HG02981 (cell line): ENCODE data around the gene DTX3L.
"Not testable (repeated sequence)": the region's sequence is repeated elsewhere in the genome, so short reads cannot be mapped to it uniquely, and the experiment has no call there.

ENCODE experiments used
- ATAC-seq: cut with Tn5 transposase; IDR thresholded peaks from one replicate; pipeline ENCODE4 v1.9.1; 2021; ENCODE audit warnings: mild to moderate bottlenecking, moderate library complexity; ENCODE audit not compliant: unreplicated experiment

Gene DTX3L

DNA sequence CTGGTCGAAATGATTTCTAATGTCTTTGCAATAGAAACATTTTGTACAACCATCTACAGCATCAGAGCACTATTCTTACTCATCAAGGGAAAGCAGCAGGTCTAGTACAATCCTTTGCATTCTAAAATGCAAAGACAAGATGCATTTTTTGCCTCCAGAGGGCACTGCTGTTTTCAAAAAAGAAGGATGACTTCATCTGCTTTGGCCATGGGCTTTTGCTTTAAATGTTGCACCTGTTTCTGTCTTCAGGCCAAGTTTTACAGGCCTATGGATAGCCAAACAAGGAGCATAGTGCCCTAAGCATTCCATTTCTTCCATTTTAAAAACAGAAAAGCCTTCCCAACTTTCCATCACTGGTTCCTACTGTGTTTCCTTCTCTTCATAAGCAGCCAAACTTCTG is 3.5 kb upstream of the DTX3L start:
- no peak for ATAC-seq

GRCh38 chr3:122562923-122563716 is 1.0 kb upstream of the DTX3L start:
- ATAC-seq, result no peak

GRCh38 chr3:122563717-122564025 is 467 bp upstream of the DTX3L start:
- ATAC-seq, result peak; percentile 10

- not testable (repeated sequence) for ATAC-seq
Observed at GRCh38 chr3:122568131-122568530, 4.0 kb downstream of the DTX3L start.

GRCh38 chr3:122568755-122569154 is 4.6 kb downstream of the DTX3L start:
- no peak for ATAC-seq

DNA sequence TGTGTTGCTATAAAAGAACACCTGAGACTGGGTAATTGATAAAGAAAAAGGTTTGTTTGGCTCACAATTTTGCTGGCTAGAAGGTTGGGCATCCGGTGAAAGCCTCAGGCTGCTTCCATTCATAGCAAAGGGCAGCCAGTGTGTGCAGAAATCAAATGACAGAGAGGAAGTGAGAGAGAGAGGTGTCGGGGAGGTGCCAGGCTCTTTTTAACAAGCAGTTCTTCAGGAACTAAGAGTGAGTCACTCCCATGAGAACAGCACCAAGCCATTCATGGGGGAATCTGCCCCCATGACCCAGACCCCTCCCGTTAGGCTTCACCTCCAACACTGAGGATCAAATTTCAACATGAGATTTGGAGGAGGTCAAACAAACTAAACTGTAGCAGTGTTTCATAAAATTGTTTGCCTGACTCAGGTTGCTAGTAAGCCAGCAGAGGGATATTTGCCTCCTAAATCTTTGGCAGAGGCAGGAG is 8.8 kb downstream of the DTX3L start:
- no peak for ATAC-seq

- ATAC-seq, result peak; percentile 81
Observed at GRCh38 chr3:122576174-122576940, 12.2 kb downstream of the DTX3L start.

DNA sequence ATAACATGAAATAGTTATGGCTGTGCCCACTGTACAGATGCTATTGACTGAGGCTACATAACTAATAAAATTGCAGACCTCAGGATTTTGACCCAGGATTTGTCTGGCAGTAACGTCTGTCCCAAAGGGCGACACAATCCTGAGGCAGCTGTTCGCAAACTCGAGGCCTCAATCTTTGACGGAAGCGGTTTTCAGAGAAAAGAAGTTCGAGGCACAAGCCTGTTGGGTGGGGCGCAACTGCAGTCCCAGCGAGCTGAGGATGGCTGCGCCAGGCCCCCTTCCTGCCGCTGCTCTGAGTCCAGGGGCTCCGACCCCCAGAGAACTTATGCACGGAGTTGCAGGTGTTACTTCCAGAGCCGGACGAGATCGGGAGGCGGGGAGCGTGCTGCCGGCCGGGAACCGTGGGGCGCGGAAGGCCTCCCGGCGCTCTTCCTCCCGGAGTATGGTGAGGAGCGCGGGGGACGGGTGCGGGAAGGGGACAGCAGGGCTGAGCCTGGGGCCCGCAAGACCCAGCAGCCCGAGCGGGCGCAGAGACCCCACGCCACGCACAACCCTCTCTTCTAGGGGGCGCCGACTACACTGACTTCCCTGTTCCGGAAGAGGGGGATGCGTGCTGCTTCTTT is 13.4 kb downstream of the DTX3L start, which contains the start of gene PARP15:
Gene PARP15 (plus strand): TSS at position 242 of the 623 bp plus-strand sequence. CDS start 18 bp downstream, at position 260.
- no peak for ATAC-seq

DNA sequence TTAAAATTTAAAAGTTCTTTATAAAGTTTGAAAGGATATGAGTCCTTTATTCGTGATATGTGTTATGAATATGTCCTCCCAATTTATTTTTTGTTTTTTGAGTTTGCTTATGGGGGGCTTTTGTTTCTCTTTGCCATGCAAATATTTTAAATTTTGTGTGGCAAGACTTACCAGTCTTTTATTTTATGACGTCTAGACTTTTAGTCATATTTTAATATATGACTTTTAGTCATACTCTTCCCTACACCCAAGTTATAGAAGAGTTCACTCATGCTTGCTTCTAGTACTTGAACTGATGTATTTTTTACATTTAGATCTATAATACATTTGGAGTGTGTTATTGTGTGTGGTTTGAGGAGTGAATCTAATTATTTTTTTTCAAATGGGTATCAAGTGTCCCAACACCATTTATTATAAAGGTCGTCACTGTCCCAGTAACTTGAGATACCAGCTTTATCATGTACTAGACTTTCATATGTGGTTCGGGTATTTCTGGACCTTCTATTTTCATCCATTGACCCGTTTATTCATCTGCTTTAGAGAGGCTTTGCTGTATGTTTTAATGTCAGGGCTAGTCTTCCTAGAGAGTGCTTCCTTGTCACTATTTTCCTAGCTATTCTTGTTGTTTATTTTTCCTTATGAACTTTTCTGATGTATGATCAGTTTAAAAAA is 14.1 kb downstream of the DTX3L start:
- ATAC-seq, result no peak

DNA sequence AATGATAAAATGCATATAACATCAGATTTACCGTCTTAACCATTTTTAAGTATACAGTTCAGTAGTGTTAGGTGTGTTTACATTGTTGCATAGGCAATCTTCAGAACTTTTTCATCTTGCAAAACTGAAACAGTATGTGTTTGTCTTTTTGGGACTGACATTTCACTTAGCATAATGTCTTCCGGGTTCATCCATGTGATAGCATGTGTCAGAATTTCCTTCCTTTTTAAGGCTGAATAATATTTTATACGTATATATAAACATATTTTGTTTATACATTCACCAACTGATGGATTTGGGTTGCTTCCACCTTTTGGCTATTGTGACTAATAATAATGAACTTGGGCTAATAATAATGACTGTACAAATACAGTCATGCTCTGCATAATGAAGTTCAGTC is 16.3 kb downstream of the DTX3L start:
- ATAC-seq, result no peak

- no peak for ATAC-seq
Observed at GRCh38 chr3:122581622-122582021, 17.5 kb downstream of the DTX3L start.

DNA sequence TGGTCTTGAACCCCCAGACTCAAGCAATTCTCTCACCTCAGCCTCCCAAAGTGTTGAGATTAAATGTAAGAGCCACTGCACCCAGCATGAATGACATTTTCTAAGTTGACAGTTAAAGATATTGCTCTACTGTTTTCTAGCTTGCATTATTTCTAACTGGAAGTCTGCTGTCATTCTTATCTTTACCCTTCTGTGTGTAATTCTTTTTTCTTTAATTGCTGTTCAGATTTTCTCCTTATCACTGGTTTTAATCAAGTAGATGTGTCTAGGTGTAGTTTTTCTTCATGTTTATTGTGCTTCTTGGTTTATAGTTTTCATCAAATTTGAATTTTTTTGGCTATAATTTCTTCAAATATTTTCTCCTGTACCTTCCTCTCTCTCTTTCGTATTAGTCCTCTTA is 18.3 kb downstream of the DTX3L start:
- no peak for ATAC-seq

DNA sequence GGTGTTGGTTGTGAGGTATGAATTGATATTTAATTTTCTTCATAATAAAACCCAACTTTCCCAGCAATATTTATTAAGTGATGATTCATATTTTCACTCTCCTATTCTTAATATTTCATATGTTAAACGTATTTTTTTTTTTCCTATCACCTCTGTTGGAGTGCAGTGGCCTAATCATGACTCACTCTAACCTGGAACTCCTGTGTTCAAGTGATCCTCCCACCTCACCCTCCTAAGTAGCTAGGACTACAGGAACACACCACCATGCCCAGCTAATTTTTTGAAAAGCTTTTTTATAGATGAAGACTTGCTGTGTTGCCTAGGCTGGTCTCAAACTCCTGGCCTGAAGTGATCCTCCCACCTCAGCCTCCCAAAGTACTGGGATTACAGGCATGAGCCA is 22.0 kb downstream of the DTX3L start:
- ATAC-seq, result no peak

- ATAC-seq, result no peak
Observed at GRCh38 chr3:122586773-122587485, 22.8 kb downstream of the DTX3L start.

GRCh38 chr3:122587572-122587971 is 23.4 kb downstream of the DTX3L start:
- ATAC-seq, result no peak

DNA sequence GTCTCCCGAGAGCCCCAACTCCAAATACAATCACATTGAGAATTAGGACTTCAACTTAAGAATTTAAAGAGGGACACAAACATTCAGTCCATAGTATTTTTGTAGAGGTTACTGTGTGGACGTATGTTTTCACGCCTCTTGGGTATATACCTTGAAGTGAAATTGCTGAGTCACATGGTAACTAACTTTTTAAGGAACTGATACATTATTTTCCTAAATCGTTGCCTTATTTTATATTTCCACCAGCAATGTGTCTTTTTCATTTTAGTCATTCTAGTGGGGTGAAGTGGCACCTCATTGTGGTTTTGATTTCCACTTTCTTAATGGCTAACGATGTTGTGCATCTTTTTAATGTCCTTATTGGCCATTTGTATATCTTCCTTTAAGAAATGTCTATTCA is 25.2 kb downstream of the DTX3L start:
- peak; percentile 55 for ATAC-seq

DNA sequence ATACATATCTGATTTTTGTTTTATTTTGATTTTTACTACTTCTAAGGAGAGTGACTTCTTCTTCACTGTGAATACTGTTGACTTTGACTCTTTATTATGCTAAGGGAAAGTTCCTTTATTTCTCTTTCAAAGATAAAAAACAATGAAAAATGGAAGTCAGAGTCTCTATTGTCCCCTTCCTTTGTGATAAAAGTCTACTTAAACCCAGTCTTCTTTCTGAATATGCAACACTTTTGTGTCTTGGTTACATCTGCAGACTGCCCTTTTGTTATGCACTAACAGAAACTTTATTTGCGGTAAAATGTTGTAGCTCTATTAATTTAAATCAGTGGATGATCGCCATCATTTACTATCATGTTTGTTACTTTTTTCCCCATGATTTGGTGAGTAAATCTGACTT is 26.5 kb downstream of the DTX3L start:
- ATAC-seq, result no peak

GRCh38 chr3:122594025-122594424 is 29.9 kb downstream of the DTX3L start:
- no peak for ATAC-seq

- ATAC-seq, result no peak
Observed at GRCh38 chr3:122598151-122598550, 34.0 kb downstream of the DTX3L start.

- no peak for ATAC-seq
Observed at GRCh38 chr3:122598556-122598955, 34.4 kb downstream of the DTX3L start.
